Mucosa of rectum (tissue), 2 donors: ENCODE data around the gene MON1B.

ENCODE experiments used
- H3K27ac ChIP-seq, 2 donors: one replicate each; pipeline ENCODE4 v1.7.0; 2013; ENCODE audit warnings: inconsistent platforms in 2 of 2, low read depth in 2 of 2, low read length in 2 of 2
- H3K27me3 ChIP-seq, 2 donors: one replicate each; pipeline ENCODE4 v1.7.0; 2013; ENCODE audit warnings: low read length in 2 of 2; ENCODE audit not compliant: control insufficient read depth in 2 of 2, insufficient read depth in 2 of 2
- H3K36me3 ChIP-seq, 2 donors: one replicate each; pipeline ENCODE4 v1.7.0; 2013; ENCODE audit warnings: low read length in 2 of 2; ENCODE audit not compliant: control insufficient read depth in 2 of 2, insufficient read depth in 2 of 2
- H3K4me1 ChIP-seq, 2 donors: one replicate each; pipeline ENCODE4 v1.7.0; 2013; ENCODE audit warnings: low read length in 2 of 2, mild to moderate bottlenecking in 1 of 2; ENCODE audit not compliant: control insufficient read depth in 2 of 2, insufficient read depth in 2 of 2
- H3K4me3 ChIP-seq, 2 donors: one replicate each; pipeline ENCODE4 v1.7.0; 2013; ENCODE audit warnings: low read length in 2 of 2
- H3K9ac ChIP-seq, 2 donors: one replicate each; pipeline ENCODE4 v1.7.0; 2013; ENCODE audit warnings: low read length in 2 of 2, low read depth in 1 of 2, mild to moderate bottlenecking in 1 of 2
- H3K9me3 ChIP-seq, 2 donors: one replicate each; pipeline ENCODE4 v1.7.0; 2013; ENCODE audit warnings: low read length in 2 of 2; ENCODE audit not compliant: control insufficient read depth in 2 of 2
- donor health status: healthy.
- donor health status: Normal muscosa, but diverticular disease.

The MON1B gene

DNA sequence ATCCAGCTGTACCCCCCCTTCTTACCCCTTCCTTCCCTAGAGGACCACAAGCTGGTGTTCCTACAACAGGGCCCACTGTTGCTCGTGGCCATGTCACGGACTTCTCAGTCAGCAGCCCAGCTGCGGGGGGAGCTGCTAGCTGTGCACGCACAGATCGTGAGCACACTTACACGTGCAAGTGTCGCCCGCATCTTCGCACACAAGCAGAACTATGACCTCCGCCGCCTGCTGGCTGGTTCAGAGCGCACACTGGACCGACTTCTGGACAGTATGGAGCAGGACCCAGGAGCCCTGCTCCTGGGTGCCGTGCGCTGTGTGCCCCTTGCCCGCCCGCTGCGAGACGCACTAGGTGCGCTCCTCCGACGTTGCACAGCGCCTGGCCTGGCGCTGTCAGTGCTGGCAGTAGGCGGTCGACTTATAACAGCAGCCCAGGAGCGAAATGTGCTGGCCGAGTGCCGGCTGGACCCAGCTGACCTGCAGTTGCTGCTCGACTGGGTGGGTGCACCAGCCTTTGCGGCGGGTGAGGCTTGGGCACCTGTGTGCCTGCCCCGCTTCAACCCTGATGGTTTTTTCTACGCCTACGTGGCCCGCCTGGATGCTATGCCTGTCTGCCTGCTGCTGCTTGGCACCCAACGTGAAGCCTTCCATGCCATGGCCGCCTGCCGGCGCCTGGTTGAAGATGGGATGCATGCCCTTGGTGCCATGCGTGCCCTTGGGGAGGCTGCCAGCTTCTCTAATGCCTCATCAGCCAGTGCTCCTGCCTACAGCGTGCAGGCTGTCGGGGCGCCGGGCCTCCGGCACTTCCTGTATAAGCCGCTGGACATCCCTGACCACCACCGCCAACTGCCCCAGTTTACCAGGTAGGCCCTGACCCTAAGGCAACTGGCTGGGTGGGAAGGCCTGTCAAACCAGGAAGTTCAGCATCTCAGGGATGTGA lies 3.6 kb downstream of the MON1B start:
- Histone ChIP-seq H3K4me3 (no peak overlapping the region), H3K4me1 (peaks cover 8 to 11% of the 10 kb centered on the region in 2 donors), H3K36me3 (peaks cover 42 to 54% of the 10 kb centered on the region in 2 donors), H3K27me3 (no peaks in the 10 kb centered on the region), H3K9ac (no peak overlapping the region), H3K9me3 (no peaks in the 10 kb centered on the region), H3K27ac (no peak overlapping the region)

DNA sequence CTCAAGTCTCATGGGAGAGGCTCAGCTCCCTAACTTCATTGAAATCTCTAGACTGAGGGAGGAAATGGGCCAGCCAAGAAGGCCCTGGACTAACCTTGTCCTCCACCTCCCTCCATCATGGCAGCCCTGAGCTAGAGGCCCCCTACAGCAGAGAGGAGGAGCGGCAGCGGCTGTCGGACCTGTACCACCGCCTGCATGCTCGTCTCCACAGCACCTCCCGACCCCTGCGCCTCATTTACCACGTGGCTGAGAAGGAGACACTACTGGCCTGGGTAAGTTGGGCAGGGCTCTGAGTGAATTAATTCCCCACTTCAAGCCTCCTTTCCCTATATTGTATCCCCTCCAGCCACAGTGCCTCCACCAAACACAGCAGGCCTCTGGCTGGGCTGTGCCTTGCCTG lies 4.4 kb downstream of the MON1B start:
- peaks cover 42 to 54% of the 10 kb centered on the region in 2 donors for H3K36me3 ChIP-seq
- peaks cover 8 to 11% of the 10 kb centered on the region in 2 donors for H3K4me1 ChIP-seq
- H3K27me3 ChIP-seq: no peaks in the 10 kb centered on the region
- H3K9me3 ChIP-seq: no peaks in the 10 kb centered on the region
- H3K27ac ChIP-seq: no peak overlapping the region
- no peak overlapping the region for H3K4me3 ChIP-seq
- H3K9ac ChIP-seq: no peak overlapping the region

DNA sequence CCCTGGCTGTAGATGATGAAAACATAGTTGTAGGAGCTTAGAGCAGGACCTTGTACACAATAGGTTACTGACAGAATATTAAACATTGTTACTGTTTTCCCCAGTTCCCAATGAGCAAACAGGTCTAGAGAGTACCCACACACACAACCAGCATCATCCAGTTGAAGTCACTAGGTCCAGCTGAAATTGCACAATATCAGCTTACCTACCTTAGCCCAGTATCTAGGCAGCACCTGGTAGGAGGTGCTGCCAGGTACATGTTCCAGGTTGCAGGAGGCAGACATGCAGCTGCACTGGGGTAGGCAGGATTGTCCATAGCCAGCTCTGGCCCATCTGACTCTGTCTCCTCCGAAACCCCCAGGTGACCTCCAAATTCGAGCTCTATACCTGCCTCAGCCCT lies 6.8 kb downstream of the MON1B start:
- H3K27me3 ChIP-seq: no peaks in the 10 kb centered on the region
- H3K36me3 ChIP-seq: peaks cover 42 to 52% of the 10 kb centered on the region in 2 donors
- H3K4me1 ChIP-seq: no peaks in the 10 kb centered on the region
- H3K27ac ChIP-seq: no peak overlapping the region
- no peak overlapping the region for H3K9ac ChIP-seq
- no peak overlapping the region for H3K4me3 ChIP-seq
- no peaks in the 10 kb centered on the region for H3K9me3 ChIP-seq

DNA sequence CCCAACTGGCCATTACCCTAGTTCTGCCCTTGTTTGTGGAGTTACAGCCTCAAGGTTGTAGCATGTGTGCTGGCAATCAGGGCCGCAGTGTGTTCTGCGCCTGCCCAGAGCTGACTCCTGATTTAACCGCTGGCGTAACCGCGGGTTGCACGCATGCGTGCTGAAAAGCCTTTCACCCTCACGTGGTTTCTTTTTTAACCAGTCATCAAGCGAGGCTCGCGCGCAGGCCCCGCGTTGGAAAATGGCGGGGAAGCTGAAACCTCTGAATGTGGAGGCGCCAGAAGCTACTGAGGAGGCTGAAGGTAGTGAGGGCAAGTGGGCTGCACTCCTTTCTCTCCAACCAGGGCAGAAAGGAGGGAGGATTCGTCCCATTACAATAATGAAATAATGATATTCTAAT lies 8.2 kb downstream of the MON1B start, which contains the start of gene SYCE1L:
TSS of gene SYCE1L (plus strand) at position 198 of the 400 bp plus-strand sequence. CDS start at position 242, 44 bp downstream.
- no peaks in the 10 kb centered on the region for H3K4me1 ChIP-seq
- H3K9me3 ChIP-seq: no peaks in the 10 kb centered on the region
- H3K9ac ChIP-seq: no peak within 1 kb of the TSS
- no peak within 1 kb of the TSS for H3K4me3 ChIP-seq
- H3K27ac ChIP-seq: no peak within 1 kb of the TSS
- no peaks in the 10 kb centered on the region for H3K27me3 ChIP-seq
- H3K36me3 ChIP-seq: peaks cover 33 to 39% of the 10 kb centered on the region in 2 donors

DNA sequence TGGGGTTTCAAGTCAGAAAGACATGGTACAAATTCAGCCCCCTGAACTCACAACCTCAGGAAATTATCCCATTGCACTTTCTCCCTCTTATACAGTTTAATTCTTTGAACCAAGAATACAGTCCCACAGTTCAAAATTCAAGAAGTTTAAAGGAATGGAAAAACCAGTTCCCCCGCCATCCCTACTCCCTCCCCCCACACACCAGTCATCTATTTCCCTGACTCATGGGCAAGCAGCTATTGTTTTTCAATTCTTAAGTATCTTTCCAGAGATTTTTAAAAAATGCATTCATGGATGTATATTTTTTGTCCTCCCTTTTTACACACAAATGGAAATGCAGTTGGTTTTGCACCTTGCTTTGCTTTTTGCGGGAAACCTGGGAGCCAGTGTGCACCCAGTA lies 15.5 kb downstream of the MON1B start:
- H3K9ac ChIP-seq: no peak overlapping the region

DNA sequence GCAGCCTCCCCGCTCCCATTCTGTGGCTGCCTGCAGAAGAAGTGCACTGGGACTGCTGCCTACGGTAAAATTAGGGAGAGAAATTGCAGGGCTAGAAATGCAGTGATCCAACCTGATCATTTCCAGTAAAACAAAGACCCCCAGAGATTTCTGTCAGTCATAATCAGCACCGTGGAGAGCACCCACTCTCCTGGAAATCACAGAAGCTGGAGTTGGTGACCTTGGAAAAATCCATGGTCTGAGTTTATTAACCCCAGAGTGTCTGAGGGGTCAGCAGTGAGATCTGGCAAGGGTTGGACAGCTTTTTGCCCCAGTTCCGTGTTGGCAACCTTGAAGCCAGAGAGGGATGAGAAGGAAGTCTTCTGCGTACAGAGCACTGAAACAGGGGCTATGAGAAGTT lies 16.0 kb downstream of the MON1B start:
- Histone ChIP-seq H3K9ac (no peak overlapping the region), H3K9me3 (no peaks in the 10 kb centered on the region), H3K27ac (no peak overlapping the region), H3K4me3 (no peak overlapping the region), H3K36me3 (no peaks in the 10 kb centered on the region), H3K4me1 (peaks cover 0 to 3% of the 10 kb centered on the region in 2 donors), H3K27me3 (no peaks in the 10 kb centered on the region)

More for the DNA sequence above, 15.5 kb downstream of the MON1B start:
- Histone ChIP-seq H3K4me3 (no peak overlapping the region), H3K4me1 (no peaks in the 10 kb centered on the region), H3K27me3 (no peaks in the 10 kb centered on the region), H3K27ac (no peak overlapping the region), H3K9me3 (no peaks in the 10 kb centered on the region), H3K36me3 (no peaks in the 10 kb centered on the region)

DNA sequence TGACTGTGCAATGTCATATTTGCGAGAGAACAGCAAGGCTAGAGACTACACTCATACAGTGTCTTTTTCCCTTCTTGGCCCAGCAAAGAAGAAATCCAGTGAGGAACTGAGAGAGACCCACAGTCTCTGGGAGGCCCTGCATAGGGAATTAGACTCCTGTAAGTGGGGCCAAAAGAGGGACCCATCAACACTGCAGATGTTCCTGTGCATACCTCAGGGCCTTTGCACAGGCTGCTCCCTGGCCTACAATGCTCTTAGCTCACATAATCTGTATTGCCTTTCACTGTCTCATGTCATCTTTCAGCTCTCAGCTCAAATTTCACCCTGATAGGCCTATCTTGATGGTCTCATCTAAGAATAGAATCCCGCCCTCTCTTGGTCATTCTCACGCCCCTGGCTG lies 17.4 kb downstream of the MON1B start:
- Histone ChIP-seq H3K9me3 (no peaks in the 10 kb centered on the region), H3K27me3 (no peaks in the 10 kb centered on the region), H3K36me3 (no peaks in the 10 kb centered on the region), H3K27ac (no peak overlapping the region), H3K4me1 (peaks cover 0 to 3% of the 10 kb centered on the region in 2 donors), H3K9ac (no peak overlapping the region), H3K4me3 (no peak overlapping the region)

DNA sequence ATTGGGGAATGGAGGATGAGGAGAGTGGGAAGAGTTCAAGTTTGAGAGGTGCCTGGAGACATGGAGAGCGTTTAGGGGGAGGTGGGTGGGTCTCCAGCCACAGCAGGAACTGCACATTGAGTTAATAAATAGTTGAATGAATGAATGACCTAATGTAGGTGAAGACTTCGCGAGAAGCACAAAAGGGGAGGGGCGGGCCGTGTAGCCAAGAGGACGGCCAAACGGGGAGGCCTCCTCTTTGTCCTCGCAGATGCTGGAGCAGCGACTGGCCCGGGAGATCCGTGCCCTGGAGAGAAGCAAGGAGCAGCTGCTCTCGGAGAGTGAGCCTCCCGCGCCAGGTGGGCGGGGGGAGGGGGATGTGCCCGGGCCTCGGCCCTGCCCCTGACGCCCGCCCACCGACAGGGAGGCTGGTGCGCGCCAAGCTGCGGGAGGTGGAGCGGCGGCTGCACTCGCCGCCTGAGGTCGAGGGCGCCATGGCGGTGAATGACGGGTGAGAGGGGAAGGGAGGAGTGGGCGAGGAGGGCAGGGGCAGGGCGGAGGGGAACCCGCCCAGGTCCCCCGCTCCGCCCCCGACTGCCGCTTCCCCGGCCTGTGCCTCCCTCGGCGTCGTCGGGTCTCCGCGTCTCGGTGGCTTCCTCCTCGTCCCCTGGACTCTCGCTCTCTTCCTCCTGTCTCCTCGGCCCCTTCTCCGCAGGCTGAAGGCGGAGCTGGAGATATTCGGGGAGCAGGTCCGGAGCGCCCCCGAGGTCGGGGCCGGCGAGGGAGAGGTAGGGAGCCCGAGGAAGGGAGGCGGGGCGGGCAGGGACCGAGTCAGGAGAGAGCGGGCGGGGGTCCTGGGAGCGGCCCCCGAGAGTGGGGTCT lies 21.1 kb downstream of the MON1B start:
- peak overlapping the region; percentile 70 for H3K4me3 ChIP-seq
- no peaks in the 10 kb centered on the region for H3K9me3 ChIP-seq
- peak overlapping the region in 1 of 2 donors; percentile 43 for H3K27ac ChIP-seq
- no peaks in the 10 kb centered on the region for H3K27me3 ChIP-seq
- peaks cover 0 to 3% of the 10 kb centered on the region in 2 donors for H3K4me1 ChIP-seq
- H3K9ac ChIP-seq: peak overlapping the region; percentile 32 to 41
- no peaks in the 10 kb centered on the region for H3K36me3 ChIP-seq

DNA sequence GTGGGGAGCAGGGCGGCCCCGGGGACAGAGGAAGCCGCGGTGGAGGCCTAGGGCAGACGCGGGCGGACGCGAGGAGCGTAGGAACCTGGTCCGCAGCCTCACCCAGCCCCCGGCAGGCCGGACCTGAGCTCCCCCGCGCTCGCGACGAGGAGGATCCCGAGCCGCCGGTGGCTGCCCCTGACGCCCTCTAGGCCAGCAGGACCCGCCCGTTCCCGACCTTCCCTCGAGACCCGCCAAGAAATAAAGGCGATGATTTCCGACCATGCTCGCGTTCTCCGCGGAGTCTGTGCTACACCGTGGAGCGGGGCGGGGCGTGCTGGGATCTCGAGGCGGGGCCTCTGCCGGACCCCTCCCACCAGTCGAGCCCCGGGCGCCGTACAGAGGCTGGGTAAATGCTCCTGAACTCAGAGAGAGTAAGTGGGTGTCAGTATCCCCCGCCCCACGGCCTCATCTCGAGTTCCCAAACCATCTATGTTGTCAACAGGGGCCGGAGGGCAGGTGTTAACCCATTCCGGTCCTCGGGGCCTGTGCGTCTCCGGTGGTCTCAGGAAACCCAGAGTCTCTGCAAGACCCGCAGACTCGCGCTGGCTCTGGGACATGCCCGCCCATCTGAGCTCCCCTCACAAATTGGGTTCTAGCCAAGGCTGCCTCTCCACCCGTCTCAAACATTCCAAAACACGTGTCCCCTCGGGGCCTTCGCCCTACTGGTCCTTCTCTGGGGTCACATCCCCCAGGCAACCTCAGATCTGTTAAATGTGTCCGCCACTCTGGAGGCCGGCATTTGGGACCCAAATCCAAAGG lies 22.0 kb downstream of the MON1B start:
- H3K9ac ChIP-seq: peak overlapping the region in 1 of 2 donors; percentile 32

More for the DNA sequence above, 22.0 kb downstream of the MON1B start:
- H3K4me3 ChIP-seq: peak overlapping the region; percentile 70
- H3K36me3 ChIP-seq: no peaks in the 10 kb centered on the region
- H3K27me3 ChIP-seq: no peaks in the 10 kb centered on the region
- H3K27ac ChIP-seq: peak overlapping the region in 1 of 2 donors; percentile 43
- no peaks in the 10 kb centered on the region for H3K9me3 ChIP-seq
- H3K4me1 ChIP-seq: peaks cover 0 to 3% of the 10 kb centered on the region in 2 donors
